ENCODE data around the gene SVEP1.
A peak's percentile ranks its signal among the peaks of the same experiment; 100 is the strongest.

The SVEP1 gene

DNA sequence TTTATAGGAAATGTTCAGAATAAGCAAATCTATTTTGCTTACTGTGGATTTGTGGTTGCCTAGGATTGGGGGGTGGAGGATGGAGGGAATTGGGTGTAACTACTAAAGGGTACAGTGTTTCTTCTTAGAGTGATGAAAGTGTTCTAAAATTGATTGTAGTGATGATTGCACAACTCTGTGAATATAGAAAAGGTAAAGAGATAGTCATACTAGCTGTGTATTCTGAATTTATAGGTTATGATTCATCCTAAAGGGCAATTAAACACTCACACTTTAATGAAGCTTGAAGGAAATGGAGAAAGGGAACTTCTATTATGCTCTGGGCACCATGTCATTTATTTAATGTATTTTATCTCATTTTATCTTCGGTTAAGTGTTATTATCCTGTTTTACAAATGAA is 251.8 kb downstream of the SVEP1 start:
- TF ChIP-seq, protein P1, sequence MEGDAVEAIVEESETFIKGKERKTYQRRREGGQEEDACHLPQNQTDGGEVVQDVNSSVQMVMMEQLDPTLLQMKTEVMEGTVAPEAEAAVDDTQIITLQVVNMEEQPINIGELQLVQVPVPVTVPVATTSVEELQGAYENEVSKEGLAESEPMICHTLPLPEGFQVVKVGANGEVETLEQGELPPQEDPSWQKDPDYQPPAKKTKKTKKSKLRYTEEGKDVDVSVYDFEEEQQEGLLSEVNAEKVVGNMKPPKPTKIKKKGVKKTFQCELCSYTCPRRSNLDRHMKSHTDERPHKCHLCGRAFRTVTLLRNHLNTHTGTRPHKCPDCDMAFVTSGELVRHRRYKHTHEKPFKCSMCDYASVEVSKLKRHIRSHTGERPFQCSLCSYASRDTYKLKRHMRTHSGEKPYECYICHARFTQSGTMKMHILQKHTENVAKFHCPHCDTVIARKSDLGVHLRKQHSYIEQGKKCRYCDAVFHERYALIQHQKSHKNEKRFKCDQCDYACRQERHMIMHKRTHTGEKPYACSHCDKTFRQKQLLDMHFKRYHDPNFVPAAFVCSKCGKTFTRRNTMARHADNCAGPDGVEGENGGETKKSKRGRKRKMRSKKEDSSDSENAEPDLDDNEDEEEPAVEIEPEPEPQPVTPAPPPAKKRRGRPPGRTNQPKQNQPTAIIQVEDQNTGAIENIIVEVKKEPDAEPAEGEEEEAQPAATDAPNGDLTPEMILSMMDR (IDR thresholded peaks at IDR 0.05; ENCODE audit: low read depth, low read length), result no peak
- H3K4me3 ChIP-seq (replicated peaks in 1 of 2; ENCODE audit: low read depth in 2 of 2, low read length in 2 of 2), result no peak overlapping the region
- DNase-seq (ENCODE audit: low read depth in 2 of 2), result no peak

DNA sequence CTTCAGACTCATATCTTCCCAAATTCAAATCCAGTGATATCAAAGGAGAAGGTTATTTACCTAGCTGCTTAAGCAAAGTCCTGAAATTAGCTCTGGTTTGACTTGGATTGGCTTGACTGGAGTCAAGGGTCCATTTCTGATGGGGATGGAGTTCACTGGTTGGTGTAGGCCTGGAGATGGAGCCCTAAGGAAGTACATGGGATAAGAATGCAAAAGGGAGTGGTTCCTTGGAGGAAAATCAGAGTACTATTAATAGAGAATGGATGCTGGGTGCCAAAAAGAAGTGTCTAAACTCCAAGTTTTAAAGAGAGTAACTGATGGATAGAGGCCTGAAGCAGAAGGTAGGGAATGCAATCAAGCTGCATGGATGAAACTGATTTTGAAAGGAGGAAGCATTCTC is 255.7 kb downstream of the SVEP1 start:
- TF ChIP-seq, protein P1 (IDR thresholded peaks at IDR 0.05; ENCODE audit: low read depth, low read length), result no peak
- no peak overlapping the region for H3K4me3 ChIP-seq (replicated peaks in 1 of 2; ENCODE audit: low read depth in 2 of 2, low read length in 2 of 2)
- DNase-seq (ENCODE audit: low read depth in 2 of 2), result peak in 1 of 2 donors; percentile 11

DNA sequence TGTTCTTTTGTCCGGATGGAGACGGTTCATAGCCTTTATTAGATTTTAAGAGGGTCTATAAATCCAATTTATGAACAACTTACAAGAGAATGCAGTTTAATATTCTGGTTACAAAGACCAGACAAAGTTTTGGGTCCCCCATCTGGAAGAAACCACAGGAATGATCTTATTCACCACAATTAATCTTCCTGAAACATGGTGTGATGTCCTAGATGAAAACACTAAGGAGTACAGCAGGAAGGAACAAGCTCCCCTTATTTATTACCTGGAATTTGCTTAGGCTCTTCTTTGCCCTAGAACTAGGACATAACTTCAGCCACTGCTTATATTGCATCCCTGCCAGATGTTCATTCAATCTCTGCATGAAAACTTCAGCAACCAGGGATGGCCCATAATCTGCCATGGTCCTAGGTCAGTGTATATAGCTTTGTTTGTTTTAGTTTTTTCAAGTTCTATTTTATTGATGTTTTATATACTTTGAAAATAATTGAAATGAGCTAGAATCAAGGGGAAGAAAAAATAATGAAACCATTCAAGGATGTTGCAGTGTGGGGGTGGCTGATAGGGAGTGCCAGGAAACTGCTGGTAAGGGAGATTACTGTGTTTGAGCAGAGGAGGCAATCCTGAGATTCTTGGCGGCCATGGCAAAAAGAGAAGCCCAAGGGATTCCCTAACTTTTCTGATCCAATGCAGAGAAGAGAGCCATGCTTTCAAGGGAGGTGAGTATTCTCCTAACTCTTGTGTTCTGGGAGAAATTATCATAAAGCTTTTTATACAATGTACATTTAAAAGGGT is 258.7 kb downstream of the SVEP1 start:
- TF ChIP-seq, protein P1 (IDR thresholded peaks at IDR 0.05; ENCODE audit: low read depth, low read length), result no peak
- DNase-seq (ENCODE audit: low read depth in 2 of 2), result peak in 1 of 2 donors; percentile 74
- H3K4me3 ChIP-seq (replicated peaks in 1 of 2; ENCODE audit: low read depth in 2 of 2, low read length in 2 of 2), result no peak overlapping the region

DNA sequence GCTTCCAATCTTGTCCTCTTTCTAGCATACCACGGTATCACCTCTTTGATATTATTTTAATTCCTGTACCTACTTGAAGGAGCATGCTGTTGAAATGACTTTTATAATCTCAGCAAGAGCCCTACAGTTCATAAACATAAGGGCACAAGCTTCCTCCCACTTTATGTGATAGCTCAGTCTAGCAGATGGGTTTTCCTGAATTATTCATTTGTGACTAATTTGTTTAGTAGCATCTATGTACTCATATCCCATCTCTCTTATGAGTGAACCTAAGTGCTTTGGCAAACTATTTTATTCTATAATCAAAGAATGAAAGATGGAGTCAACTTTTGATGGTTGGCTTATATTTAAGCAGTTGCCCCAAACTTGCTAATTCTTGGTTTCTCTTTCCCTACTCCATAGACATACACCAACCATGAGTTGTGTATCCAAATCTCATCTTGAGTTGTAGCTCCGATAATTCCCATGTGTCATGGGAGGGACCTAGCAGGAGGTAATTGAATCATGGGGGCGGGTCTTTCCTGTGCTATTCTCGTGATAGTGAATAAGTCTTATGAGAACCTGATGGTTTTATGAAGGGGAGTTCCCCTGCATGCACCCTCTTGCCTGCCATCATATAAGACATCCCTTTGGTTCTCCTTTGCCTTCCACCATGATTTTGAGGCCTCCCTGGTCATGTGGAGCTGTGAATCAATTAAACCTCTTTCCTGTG is 259.6 kb downstream of the SVEP1 start:
- DNase-seq (ENCODE audit: low read depth in 2 of 2), result no peak
- no peak overlapping the region for H3K4me3 ChIP-seq (replicated peaks in 1 of 2; ENCODE audit: low read depth in 2 of 2, low read length in 2 of 2)
- TF ChIP-seq, protein P1 (IDR thresholded peaks at IDR 0.05; ENCODE audit: low read depth, low read length), result no peak

DNA sequence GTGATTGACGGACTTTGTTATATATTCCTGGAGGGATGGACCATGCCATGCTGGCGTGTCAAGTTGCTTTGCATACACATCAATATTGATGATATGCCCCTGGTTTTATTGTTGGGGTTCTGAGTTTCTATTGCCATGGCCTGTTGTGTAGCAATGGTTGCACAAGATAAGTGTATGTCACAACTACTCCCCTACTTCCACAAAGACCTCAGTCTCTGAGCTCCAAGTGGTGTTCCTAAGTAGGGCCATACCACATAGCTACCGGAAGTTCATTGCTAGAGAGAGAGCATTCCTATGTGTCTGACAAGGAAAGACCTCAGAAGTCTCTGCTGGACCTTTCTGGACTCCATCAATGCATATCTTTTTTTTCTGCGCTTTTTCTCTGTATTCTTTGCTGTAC is 261.6 kb downstream of the SVEP1 start:
- no peak overlapping the region for H3K4me3 ChIP-seq (replicated peaks in 1 of 2; ENCODE audit: low read depth in 2 of 2, low read length in 2 of 2)
- no peak for DNase-seq (ENCODE audit: low read depth in 2 of 2)
- TF ChIP-seq, protein P1 (IDR thresholded peaks at IDR 0.05; ENCODE audit: low read depth, low read length), result no peak

DNA sequence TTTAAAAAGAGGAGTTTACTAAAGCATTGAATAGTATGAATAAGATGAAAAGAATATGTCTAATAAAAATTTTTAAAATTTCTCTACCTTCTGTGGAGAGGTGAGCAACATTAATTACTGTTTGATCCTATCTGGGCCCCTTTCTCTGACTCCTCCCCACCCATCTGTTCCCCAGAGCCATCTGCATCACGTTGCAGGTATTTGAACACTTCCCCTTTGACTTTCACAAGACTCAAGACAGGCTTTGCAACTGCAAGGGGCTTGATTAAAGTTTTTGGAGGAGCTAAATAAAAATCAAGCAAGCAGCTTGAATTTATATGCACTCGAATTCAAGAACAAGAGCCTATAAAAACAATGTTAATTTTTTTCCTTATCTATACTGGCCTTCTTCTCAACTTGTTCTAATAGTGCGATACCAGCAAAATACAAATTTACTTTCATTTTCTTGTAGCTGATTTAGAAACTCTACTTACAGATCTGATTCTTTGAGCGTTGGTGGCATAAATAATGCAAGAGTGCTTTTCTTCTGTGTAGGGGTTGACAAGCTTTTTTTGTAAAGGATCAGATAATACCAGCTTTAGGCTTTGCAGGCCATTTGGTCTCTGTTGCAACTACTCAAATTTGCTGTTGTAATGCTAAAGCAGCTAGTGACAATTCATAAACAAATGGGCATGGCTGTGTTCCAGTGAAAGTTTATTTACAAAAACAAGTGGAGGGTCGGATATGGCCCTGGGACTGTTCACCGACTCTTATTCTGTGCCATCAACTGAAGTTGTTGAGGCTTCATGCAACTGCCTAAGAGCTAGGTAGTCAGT is 263.1 kb downstream of the SVEP1 start:
- H3K4me3 ChIP-seq (replicated peaks in 1 of 2; ENCODE audit: low read depth in 2 of 2, low read length in 2 of 2), result no peak overlapping the region
- peak; percentile 30 to 31 for DNase-seq (ENCODE audit: low read depth in 2 of 2)
- TF ChIP-seq, protein P1 (IDR thresholded peaks at IDR 0.05; ENCODE audit: low read depth, low read length), result no peak

Data from cardiac fibroblast (primary cell).